Activated B cell treated with CpG ODN at 0.5 μM for 24 hours (primary cell): ENCODE results near the gene GTF2H4. TPM values are rescaled to one million over a fixed set of nuclear protein-coding genes. Genes with fewer than 3 reads are reported as not detected.

Experiments used
- ATAC-seq: fragments of 200-7000 bp; cut with Tn5 transposase; one replicate; pipeline ENCODE4 v1.10.0; 2021; ENCODE audit warnings: low read depth, mild to moderate bottlenecking, moderate library complexity
- CTCF ChIA-PET: fragments of 350-600 bp; sonication (Branson Sonifier 250); formaldehyde crosslinking; loops from one replicate; lab custom pipeline; 2021; ENCODE audit warnings: antibody characterized with exemption; lab: Charles Lee
- POLR2A ChIA-PET: fragments of 350-600 bp; sonication (Branson Sonifier 250); formaldehyde crosslinking; loops from one replicate; lab custom pipeline; 2021; ENCODE audit warnings: antibody characterized with exemption; lab: Charles Lee
- DNase-seq: peaks from one replicate; pipeline ENCODE4 v3.0.0; 2022
- H3K27ac Mint-ChIP-seq: one replicate; pipeline ENCODE4 v1.8.0; 2020; ENCODE audit warnings: mixed read lengths
- H3K27me3 Mint-ChIP-seq: one replicate; pipeline ENCODE4 v1.8.0; 2021; ENCODE audit warnings: mixed read lengths
- H3K36me3 Mint-ChIP-seq: one replicate; pipeline ENCODE4 v1.8.0; 2021; ENCODE audit warnings: low read depth, mixed read lengths
- H3K4me1 Mint-ChIP-seq: one replicate; pipeline ENCODE4 v1.8.0; 2021; ENCODE audit warnings: mixed read lengths
- H3K4me3 Mint-ChIP-seq: one replicate; pipeline ENCODE4 v1.8.0; 2020; ENCODE audit warnings: mild to moderate bottlenecking, mixed read lengths
- H3K9me3 Mint-ChIP-seq: one replicate; pipeline ENCODE4 v1.8.0; 2020; ENCODE audit warnings: mixed read lengths
- CTCF ChIP-seq: fragments of 200-600 bp; IDR thresholded peaks from one replicate; pipeline ENCODE4 v1.8.0; 2022; ENCODE audit warnings: antibody characterized with exemption, mild to moderate bottlenecking
- intact Hi-C: fragments of 100-400 bp; cut with micrococcal nuclease; formaldehyde crosslinking; loops from one replicate; pipeline ENCODE4 v1.15.1; 2024
- total RNA-seq: library from RNA; stranded (reverse); gene quantifications from 2 replicates; pipeline ENCODE4 v1.2.3, GENCODE V29; 2022

Gene GTF2H4
- total RNA-seq, 1 donor from 2014 or later, result 42.3 TPM

- ChIA-PET POLR2A (interaction anchor here (0.6 kb wide), 1 partner anchor 276 kb away, joined by 6 read pairs; no protein-coding TSS in a partner anchor), CTCF (interaction anchor here (1.0 kb wide), 1 partner anchor 23 kb away, joined by 3 read pairs; the partner anchor contains the start of gene VARS2)
- no peaks in the 10 kb centered on the region for H3K9me3 Mint-ChIP-seq
- DNase-seq (no peak), ATAC-seq (no peak)
- H3K4me3 Mint-ChIP-seq, result no peak overlapping the region
- peaks cover 37% of the 10 kb centered on the region for H3K36me3 Mint-ChIP-seq
- peaks cover 16% of the 10 kb centered on the region for H3K4me1 Mint-ChIP-seq
- no peak for TF ChIP-seq CTCF
- H3K27me3 Mint-ChIP-seq, result no peaks in the 10 kb centered on the region
- H3K27ac Mint-ChIP-seq, result no peak overlapping the region
- intact Hi-C loops, result no loop called here
Measured at GRCh38 chr6:30890646-30891449, 17.2 kb upstream of the GTF2H4 start.

- intact Hi-C loops, result no loop called here
- H3K27me3 Mint-ChIP-seq, result no peaks in the 10 kb centered on the region
- DNase-seq (no peak), ATAC-seq (no peak)
- peaks cover 11% of the 10 kb centered on the region for H3K4me1 Mint-ChIP-seq
- no peak for TF ChIP-seq CTCF
- H3K36me3 Mint-ChIP-seq, result peaks cover 40% of the 10 kb centered on the region
- no peak overlapping the region for H3K4me3 Mint-ChIP-seq
- POLR2A ChIA-PET, result interaction anchor here (0.6 kb wide), 1 partner anchor 277 kb away, joined by 6 read pairs; no protein-coding TSS in a partner anchor
- no peak overlapping the region for H3K27ac Mint-ChIP-seq
- no peaks in the 10 kb centered on the region for H3K9me3 Mint-ChIP-seq
- CTCF ChIA-PET, result interaction anchor here (1.0 kb wide), 1 partner anchor 23 kb away, joined by 3 read pairs; the partner anchor contains the start of gene VARS2
Measured at GRCh38 chr6:30891450-30891723, 16.6 kb upstream of the GTF2H4 start.

- Mint-ChIP-seq H3K4me3 (no peak overlapping the region), H3K9me3 (no peaks in the 10 kb centered on the region), H3K36me3 (peaks cover 43% of the 10 kb centered on the region), H3K27me3 (no peaks in the 10 kb centered on the region), H3K4me1 (peaks cover 7% of the 10 kb centered on the region), H3K27ac (no peak overlapping the region)
- DNase-seq (no peak), ATAC-seq (no peak)
- intact Hi-C loops, result no loop called here
- POLR2A ChIA-PET, result no interaction called here
- CTCF ChIA-PET, result interaction anchor here (1.0 kb wide), 1 partner anchor 22 kb away, joined by 3 read pairs; the partner anchor contains the start of gene VARS2
- TF ChIP-seq CTCF, result no peak
Measured at GRCh38 chr6:30891816-30892538, 16.0 kb upstream of the GTF2H4 start.

- CTCF ChIA-PET, result no interaction called here
- Mint-ChIP-seq H3K27ac (no peak overlapping the region), H3K27me3 (no peaks in the 10 kb centered on the region), H3K4me3 (no peak overlapping the region), H3K36me3 (peaks cover 49% of the 10 kb centered on the region), H3K4me1 (peaks cover 2% of the 10 kb centered on the region), H3K9me3 (no peaks in the 10 kb centered on the region)
- no peak for TF ChIP-seq CTCF
- DNase-seq (no peak), ATAC-seq (no peak)
- intact Hi-C loops, result no loop called here
- POLR2A ChIA-PET, result no interaction called here
Measured at GRCh38 chr6:30893001-30893591, 14.9 kb upstream of the GTF2H4 start.

GRCh38 chr6:30893666-30894065, 14.3 kb upstream of the GTF2H4 start:
- DNase-seq, result no peak
- intact Hi-C loops, result no loop called here
- CTCF ChIA-PET, result no interaction called here
- POLR2A ChIA-PET, result no interaction called here
- Mint-ChIP-seq H3K4me1 (no peaks in the 10 kb centered on the region), H3K27me3 (no peaks in the 10 kb centered on the region), H3K9me3 (no peaks in the 10 kb centered on the region), H3K4me3 (no peak overlapping the region), H3K27ac (no peak overlapping the region), H3K36me3 (peaks cover 55% of the 10 kb centered on the region)
- ATAC-seq, result no peak
- no peak for TF ChIP-seq CTCF
